NCI-H526 (cell line): Measurements from ENCODE around the gene CAMK2A.

Source experiments
- DNase-seq, 2 experiments: peaks; one replicate each; lab custom pipeline; 2025; lab: John Stamatoyannopoulos, UW

CAMK2A gene

DNA sequence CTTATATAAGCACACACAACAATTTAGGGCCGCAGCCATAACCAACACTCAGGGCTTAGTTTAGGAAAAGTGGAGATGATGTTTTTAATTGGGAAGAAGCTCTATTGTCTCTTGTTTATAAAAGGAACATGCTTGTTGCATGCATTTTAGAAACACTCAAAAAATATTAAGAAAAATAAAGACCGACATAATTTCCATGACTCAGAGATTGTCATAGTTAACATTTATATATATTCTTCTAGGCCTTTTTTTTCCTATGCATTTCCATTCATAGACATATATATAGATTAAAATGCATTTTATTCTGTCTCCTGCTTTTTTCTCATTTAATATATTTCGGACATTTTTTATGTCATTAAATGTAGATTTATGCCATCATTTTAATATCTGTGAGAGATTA is 26.7 kb upstream of the CAMK2A start:
- no peak for DNase-seq

DNA sequence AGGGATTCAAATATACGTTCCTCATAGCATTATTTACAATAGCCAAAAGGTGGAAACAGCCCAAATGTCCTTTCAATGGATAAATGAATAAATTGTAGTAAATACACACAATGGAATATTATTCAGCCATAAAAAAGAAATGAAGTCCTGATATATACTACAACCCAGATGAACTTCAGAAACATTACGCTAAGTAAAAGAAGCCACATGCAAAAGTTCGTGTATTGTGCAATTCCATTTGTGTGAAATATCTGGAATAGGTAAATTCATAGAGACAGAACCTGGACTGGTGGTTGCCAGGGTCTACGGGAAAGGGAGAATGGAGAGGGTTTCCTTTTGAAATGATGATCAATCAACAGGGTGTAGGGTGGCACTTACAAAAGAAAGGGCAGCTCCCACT is 25.7 kb upstream of the CAMK2A start:
- DNase-seq = no peak

DNA sequence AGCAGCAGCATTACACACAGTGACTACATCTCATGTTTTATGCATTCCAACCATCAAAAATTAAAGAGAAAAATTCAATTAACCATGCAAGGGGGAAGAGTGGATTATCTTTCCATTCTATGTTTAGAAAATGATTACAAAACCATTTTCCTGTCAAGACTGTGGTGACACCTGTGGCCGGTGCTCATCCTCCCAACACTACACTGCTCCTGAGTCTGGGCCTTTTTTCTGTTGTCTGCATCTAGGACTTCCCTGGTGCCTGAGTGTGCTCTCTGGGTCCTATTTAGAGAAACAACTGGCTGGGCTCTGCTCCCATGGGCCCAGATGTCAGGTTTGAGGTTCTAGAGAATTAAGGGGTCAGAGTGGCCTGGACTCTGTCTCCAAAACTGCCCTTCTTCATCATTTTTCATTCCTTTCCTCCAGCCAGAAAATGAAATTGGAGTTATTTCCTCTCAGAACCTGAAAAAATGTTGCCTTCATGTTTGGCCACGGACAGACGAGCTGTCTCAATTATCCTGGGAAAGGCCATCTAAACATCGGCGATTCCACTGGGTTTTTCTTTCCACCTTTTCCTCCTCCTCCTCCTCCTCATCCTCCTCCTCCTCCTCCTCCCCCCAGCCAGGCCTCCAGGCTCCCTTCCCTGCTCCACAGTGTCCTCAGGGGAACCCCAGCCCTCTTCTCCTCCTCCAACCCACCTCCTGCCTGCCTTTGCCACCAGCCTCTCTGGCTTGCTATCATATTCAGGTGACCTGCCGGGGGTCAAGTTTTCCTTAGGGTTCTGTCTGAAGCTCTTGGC is 24.5 kb upstream of the CAMK2A start:
- no peak for DNase-seq

DNA sequence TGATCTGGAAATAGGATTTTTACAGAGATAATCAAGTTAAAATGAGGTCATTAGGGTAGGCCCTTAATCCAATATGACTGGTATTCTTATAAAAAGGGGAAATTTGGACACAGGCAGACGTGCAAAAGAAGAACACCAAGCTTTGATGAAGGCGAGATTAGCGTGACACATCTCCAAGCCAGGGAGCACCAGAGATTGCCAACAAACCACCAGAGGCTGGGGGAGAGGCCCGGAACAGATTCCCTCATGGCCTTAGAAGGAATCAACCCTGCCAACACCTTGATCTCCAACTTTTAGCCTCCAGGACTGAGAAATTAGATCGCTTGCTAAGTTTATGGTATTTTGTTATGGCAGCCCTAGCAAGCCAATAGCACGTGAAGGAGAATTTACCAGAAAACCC is 23.9 kb upstream of the CAMK2A start:
- no peak for DNase-seq

- DNase-seq = no peak
Observed at GRCh38 chr5:150312518-150312917, 22.9 kb upstream of the CAMK2A start.

DNA sequence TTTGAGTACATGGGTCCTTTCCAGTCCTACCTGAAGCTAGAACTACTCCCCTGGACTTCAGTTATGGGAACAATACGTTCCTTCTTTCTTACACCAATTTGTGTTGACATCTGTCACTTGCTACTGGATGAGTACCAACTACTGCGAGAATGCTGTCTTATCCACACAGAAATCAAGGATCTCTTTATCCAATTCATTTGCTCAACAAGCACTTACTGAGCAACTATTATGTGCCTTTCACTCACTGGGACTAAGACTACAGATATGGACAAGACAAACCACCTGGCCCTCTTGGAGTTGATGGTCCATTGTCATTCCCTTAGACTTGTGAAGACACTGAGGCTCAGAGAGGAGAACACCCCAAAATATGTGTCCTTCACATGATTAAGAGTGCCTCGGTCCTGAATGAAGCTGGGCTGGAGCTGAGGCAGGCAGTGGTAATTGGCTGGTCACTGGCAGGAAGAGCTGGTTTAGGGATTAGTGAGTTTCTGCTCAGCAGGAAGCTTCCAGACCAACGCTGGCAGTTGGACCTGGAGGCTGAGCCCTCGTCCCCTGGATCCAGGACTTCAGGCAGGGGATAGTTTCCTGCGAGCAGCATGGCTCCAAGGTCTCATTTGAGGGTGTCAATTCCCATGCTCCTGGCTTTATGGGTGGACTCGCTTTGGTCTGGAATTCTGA is 21.6 kb upstream of the CAMK2A start:
- DNase-seq = no peak

DNA sequence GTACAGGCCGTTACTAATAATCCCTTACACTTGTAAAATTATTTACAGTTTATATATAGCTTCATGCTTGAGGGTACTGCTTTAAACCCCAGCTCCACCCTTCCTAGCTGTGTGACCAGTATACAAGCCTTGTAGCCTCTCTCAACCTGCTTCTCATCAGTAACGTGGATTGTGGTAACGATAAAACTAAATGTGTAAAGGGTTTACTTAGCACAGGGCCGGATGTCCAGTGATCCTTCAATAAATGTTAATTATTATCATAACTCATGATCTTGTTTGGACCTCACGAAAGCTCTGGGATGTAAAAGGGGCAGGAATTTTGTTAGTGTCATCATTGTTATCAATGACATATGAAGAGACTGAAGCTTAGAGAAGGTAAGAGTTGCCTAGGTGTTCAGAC is 20.7 kb upstream of the CAMK2A start:
- no peak for DNase-seq

DNA sequence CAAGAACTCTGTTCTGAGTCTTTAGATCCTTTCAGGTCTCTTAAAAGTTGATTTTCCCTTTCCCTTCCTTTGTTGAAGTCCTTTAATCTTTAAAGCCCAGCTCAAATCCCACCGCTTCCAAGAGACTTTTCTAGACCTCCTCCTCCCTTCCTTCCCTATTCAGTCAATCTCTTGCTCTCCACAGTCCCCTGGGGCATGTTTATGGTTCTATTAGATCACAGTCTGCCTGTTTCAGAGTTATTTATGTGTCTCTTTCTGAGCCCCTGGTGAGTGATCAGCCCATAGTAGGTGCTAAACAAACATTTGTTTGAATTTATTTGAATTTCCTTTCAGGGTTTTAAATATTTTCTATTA is 20.3 kb upstream of the CAMK2A start:
- DNase-seq = no peak

- DNase-seq = no peak
Observed at GRCh38 chr5:150309101-150309885, 19.7 kb upstream of the CAMK2A start.

GRCh38 chr5:150307617-150308426 is 18.2 kb upstream of the CAMK2A start:
- no peak for DNase-seq

- DNase-seq = no peak
Observed at GRCh38 chr5:150306775-150307174, 17.2 kb upstream of the CAMK2A start.

GRCh38 chr5:150305557-150305956 is 16.0 kb upstream of the CAMK2A start:
- no peak for DNase-seq

DNA sequence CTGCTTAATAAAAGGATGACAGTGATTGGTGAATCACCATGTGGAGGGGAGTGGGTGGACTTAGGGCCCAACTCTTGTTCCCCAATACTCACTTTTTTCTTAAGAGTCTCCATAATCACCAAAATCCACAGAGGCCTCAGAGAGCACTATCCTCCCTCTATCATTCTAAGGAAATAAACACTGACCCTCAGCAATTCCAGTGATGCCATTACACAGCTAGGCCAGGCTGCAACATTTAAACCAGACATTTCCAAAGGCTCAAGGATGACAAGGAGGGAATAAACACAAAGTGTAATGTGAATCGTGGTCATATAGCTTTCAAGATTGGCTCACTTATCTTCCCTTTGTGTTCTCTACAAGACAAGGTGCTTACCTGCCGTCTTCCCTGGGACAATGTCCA is 15.5 kb upstream of the CAMK2A start:
- no peak for DNase-seq

DNA sequence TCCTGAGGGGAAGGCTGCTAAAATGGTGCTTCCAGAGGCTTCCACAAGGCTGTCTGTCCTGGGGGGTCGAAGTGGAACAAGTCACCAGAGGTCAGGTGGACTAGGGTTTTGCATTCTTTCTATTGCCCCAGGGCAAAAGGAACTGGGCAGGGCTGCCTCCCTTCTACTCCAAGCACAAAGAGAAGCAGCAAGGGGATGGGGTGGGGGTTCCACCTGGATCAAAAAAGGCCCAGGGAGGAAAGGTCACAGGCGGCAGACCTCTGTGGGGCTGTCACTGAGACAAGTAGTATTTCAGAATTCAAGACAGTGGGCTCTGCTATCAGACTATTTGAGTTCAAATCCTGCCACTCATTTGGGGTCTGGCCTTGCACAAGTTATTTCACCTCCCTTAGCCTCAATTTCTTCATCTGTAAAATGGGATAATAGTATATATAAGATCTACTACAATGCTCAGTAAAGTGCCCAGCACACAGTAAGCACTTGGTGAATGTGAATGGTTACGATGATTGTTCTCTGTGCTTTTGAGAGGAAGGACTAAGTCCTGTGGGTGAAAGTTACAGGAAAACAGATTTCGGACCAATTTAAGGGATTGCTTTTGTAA is 15.0 kb upstream of the CAMK2A start:
- DNase-seq = no peak

GRCh38 chr5:150303660-150304386 is 14.2 kb upstream of the CAMK2A start:
- no peak for DNase-seq

DNA sequence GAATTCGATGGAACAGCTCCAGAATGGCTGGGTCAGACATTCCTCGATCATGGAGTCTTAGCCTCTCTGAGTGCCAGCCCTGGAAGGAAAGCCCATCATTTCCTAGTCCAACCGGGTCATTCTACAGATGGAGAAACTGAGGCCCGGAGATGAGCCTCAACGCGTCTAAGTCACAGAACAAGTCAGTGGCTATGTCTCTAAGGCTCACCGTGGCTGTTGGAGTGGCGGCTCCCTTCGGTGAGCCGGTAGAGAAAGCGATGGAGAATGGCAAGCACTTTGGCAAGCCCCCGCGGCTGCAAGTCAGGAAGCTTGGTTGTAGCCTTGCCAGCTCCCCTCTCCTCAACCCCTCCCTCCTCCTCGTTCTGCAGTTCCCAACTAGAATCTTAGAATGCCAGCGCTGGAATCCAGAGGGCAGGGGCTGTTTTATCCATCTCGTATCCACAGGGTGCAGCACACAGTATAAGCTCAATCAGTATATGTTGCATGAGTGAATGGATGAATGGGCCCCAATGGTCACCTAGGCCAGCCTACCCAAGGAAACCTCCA is 13.6 kb upstream of the CAMK2A start:
- no peak for DNase-seq

DNA sequence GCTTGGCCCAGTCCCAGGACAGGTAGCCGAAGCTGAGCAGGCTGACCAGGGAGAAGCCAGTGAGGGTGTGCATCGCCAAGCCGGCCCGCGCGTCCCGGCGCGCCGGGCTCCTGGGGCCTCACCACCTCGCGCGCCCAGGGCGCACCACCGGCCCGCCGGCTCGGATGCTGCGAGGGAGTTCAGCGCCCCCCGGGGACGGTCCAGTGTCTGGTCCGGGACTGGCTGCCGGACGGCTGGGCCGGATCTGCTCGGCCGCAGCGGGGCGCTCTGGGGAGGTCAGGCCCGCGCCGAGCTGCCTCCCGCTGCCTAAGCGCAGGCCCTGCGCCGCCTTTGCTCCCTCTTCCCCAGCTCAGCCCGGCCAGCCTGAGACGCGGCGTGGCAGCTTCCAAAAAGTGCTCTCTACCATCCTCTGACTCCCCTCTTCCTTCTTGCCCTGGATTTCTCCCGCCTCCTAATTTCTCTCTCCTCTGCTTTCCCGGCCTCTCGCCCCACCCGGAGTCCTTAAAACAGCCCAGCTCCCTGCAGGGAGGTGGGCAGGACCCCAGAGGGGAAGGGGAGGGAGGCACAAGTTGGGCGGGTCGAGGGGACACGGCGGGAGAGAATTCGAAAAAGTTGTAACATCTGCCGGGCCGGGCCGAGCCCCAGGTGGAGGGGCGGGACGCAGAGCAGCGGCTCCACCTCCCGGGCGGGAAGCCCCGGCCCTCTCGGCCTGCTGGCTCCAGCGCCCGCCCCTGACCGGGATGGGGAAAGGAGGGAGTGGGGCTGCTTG is 12.9 kb upstream of the CAMK2A start, which contains the start of gene ARSI:
Gene ARSI, minus strand, starts transcription at position 605 of the 769 bp plus-strand sequence. Its CDS starts 532 bp downstream, at position 73.
- peak in 1 of 2 experiments; percentile 19 for DNase-seq

DNA sequence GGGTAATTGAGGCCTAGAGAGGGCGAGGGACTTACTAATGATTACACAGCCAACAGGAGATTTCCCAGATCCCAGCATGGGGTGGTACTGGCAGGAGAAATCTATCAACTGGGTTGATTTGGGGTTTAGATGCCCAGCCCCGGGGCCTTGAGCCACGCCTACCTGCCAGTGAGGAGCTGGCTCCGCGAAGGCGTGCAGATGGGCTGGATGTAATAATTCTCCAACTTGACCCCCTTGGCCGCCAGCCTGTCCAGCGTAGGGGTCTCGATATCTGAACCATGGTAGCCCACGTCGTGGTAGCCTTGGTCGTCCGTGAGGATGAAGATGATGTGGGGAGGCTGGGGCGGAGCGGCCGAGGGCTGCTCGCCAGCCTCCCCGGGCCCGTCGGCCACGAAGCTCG is 12.3 kb upstream of the CAMK2A start:
- no peak for DNase-seq

DNA sequence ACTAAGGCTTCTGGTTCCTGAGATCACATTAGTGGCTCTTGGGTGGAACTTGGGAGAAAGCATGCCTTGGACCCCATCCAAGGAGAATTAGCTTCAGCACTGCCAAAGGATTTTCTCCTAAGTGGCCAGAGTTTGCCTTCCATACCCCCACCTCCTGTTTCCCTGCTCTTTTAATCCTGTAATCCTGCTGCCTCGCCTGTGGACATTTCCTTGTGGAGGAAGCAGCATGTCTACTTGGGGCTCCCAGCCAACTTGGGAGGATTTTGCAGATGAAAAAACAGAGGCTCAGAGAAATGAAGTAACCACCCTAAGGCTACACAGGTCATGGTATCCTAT is 11.6 kb upstream of the CAMK2A start:
- DNase-seq = no peak
